ENCODE measurements around the gene NLRC5.

Gene NLRC5

GRCh38 chr16:57115514-57116182, 126.3 kb downstream of the NLRC5 start:
- in situ Hi-C loops (cut with MboI; ENCODE audit: low sequenced_read_pairs): no loop called here

GRCh38 chr16:57118461-57119084, 129.2 kb downstream of the NLRC5 start:
- in situ Hi-C loops (cut with MboI; ENCODE audit: low sequenced_read_pairs): no loop called here

GRCh38 chr16:57123216-57123973, 134.0 kb downstream of the NLRC5 start:
- in situ Hi-C loops (cut with MboI; ENCODE audit: low sequenced_read_pairs): no loop called here

GRCh38 chr16:57123974-57124674, 134.8 kb downstream of the NLRC5 start:
- in situ Hi-C loops (cut with MboI; ENCODE audit: low sequenced_read_pairs): no loop called here

GRCh38 chr16:57125376-57125775, 136.0 kb downstream of the NLRC5 start:
- in situ Hi-C loops (cut with MboI; ENCODE audit: low sequenced_read_pairs): no loop called here

- in situ Hi-C loops (cut with MboI; ENCODE audit: low sequenced_read_pairs): no loop called here
These were observed 136.6 kb downstream of the NLRC5 start for GRCh38 chr16:57125969-57126368.

GRCh38 chr16:57126411-57126810, 137.1 kb downstream of the NLRC5 start:
- in situ Hi-C loops (cut with MboI; ENCODE audit: low sequenced_read_pairs): no loop called here

GRCh38 chr16:57127037-57127763, 137.8 kb downstream of the NLRC5 start:
- in situ Hi-C loops (cut with MboI; ENCODE audit: low sequenced_read_pairs): no loop called here

GRCh38 chr16:57127836-57128235, 138.5 kb downstream of the NLRC5 start:
- in situ Hi-C loops (cut with MboI; ENCODE audit: low sequenced_read_pairs): no loop called here

GRCh38 chr16:57128771-57129389, 139.5 kb downstream of the NLRC5 start:
- in situ Hi-C loops (cut with MboI; ENCODE audit: low sequenced_read_pairs): no loop called here

- in situ Hi-C loops (cut with MboI; ENCODE audit: low sequenced_read_pairs): no loop called here
These were observed 141.6 kb downstream of the NLRC5 start for GRCh38 chr16:57130950-57131321.

GRCh38 chr16:57131351-57131970, 142.1 kb downstream of the NLRC5 start:
- in situ Hi-C loops (cut with MboI; ENCODE audit: low sequenced_read_pairs): no loop called here

- in situ Hi-C loops (cut with MboI; ENCODE audit: low sequenced_read_pairs): no loop called here
These were observed 143.1 kb downstream of the NLRC5 start for GRCh38 chr16:57132470-57132869.

GRCh38 chr16:57133031-57133430, 143.7 kb downstream of the NLRC5 start:
- in situ Hi-C loops (cut with MboI; ENCODE audit: low sequenced_read_pairs): no loop called here

Measured in HL-60/S4 treated with phorbol 12-myristate 13-acetate at 8.2 ng/mL for 4 days and 3 days (cell line).